RKO (cell line): ENCODE data around the gene KNDC1.

ENCODE experiments used
- DNase-seq: peaks from one replicate; pipeline ENCODE4 v3.0.0-alpha.2; 2016; ENCODE audit warnings: low spot score

Gene KNDC1

GRCh38 chr10:133177380-133178157, 17.6 kb downstream of the KNDC1 start:
- DNase-seq, result no peak

- no peak for DNase-seq
These were observed 18.5 kb downstream of the KNDC1 start for GRCh38 chr10:133178357-133179127.

- no peak for DNase-seq
These were observed 19.1 kb downstream of the KNDC1 start for GRCh38 chr10:133179128-133179520.

DNA sequence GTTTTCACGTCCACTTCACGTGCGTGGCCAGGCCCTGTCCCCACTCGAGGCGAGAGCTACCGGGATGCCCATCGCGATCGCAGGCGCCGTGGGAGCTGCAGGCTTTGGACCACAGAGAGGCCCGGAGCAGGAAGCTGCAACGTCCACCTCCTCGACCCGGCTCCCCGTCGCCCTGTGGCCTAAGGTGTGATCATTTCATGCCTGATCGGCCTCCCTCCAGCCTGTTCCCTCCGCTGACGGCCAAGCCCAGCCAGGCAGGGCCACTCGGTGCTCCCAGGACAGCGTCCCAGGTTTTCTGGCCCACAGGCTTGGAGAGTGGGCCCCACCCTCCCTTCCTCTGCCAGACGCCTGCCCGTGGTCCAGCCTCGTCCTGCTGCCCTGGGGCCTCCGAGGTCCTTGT, 19.6 kb downstream of the KNDC1 start:
- DNase-seq, result no peak

DNA sequence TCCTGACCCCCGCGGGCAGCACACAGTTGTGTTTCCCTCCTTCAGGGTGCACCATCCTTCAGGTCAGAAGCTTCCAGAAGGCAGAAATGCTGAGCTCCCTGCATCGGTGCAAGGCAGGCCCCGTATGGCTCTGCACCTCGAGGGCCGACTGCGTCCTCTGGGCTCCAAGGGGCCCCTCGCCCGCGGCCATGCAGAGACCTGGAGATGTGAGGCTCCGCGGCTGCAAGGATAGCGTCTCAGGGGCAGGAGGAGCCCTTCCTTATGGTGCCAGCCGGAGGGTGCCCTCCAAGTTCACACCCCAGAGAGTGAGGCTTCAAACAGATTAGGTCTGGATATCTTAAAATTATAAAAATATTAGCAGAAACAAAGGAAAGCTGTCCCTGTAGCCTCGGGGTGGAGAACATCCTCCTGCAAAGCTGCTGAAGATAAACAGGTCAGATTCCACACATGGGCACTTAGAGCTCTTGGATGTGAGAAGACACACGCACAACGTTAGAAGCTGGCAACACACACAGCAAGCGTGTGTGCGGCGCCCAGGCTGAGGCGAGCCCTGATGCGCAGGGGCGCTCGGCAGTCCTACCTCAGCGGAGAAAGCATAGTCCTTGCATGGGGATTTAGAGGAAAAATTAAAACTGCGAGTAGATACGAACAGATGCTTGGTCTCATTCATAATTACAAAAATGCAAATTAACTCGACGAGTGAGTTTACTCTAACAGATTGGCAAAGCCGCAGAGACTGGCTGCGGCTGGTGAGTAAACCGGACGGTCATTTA, 20.4 kb downstream of the KNDC1 start:
- no peak for DNase-seq

GRCh38 chr10:133180965-133181639, 21.1 kb downstream of the KNDC1 start:
- no peak for DNase-seq

- no peak for DNase-seq
These were observed 22.2 kb downstream of the KNDC1 start for GRCh38 chr10:133182190-133182589.

- no peak for DNase-seq
These were observed 23.0 kb downstream of the KNDC1 start for GRCh38 chr10:133182791-133183645.

DNA sequence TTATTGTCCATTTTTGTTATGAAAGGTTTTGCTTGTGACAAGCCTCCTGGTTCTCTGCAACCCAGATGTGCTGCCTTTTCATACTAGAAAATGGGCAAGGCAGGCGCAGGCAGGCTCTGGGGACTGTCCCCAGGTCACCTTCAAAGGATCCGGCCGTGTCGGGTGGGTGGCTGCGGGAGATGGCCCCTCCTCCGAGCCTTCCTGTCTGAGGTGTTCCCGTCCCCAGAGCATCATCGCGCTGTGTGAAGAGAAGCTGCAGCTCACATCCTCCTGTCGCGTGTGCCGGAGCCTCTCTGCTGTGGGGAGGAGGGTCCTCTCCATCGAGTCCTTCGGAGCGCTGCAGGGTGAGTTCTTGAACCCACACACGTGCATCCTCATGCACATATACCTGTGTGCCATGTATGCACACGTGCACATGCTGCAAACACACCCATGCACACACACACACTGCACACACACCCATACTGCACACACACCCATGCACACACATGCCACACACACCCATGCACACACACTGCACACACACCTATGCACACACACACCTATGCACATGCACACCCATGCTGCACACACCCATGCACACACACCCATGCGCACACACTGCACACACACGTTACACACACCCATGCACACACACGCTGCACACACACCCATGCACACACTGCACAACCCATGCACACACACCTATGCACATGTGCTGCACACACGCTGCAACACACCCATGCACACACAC, 23.8 kb downstream of the KNDC1 start:
- no peak for DNase-seq

DNA sequence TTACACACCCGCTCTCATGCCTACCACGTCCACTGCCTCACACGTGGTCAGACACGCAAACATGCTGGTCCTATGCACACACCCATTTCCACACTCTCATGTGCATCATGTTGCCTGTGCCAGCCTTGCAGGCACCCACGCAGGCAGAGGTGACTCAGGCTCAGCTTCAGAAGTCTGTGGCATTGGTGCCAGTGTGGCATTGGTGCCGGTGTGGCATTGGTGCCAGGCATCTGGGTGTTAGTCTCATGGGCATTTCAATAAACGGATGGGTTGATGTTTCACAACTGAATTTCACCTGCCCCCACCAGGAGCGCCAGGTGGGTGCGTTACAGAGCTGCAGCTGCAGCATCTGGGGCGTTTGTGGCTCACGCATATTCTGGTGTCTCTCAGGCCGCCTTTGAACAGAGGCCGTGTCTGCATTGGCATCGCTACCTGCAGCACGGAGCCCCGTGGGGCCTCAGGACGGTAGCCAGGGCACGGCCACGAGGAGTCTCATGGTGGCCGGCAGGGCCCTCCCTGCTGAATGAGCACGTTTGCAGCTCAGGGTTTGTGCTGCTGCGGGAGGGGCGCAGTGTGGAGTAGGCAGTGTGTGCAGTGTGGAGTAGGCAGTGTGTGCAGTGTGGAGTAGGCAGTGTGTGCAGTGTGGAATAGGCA, 24.7 kb downstream of the KNDC1 start:
- DNase-seq, result no peak

DNA sequence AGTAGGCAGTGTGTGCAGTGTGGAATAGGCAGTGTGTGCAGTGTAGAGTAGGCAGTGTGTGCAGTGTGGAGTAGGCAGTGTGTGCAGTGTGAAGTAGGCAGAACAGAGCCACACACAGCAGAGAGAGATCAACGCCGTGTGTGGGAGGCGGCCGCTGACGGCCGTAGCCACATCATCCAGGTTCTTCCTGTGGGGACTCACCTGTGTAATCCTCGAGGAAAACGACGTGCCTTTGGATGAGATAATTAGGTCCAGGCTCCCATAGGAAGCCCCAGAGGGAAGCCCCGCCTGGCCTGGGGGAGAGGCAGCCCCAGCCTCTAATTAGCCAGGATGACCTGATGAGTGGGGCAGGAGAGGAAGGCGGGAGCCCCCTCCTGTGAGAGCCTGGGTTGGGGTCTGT, 25.4 kb downstream of the KNDC1 start:
- DNase-seq, result no peak

DNA sequence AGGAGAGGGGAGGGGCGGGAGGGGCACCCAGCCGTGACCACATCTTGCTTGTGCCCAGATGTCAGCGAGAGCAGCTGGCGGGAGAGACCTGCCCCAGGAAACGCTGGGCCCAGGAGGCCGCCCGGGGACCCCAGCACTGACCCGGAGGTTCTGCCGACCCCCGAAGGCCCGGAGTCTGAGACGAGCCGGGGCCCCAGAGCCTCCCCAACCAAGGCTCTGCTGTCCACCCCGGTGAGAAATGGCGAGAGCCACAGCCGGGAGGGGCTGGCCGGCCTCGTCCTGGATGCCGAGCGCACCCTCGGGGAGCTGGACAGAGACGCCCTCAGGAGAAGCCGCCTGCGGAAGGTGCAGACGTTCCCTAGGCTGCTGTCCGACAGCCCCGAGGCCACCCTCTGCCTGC, 25.9 kb downstream of the KNDC1 start:
- DNase-seq, result no peak

DNA sequence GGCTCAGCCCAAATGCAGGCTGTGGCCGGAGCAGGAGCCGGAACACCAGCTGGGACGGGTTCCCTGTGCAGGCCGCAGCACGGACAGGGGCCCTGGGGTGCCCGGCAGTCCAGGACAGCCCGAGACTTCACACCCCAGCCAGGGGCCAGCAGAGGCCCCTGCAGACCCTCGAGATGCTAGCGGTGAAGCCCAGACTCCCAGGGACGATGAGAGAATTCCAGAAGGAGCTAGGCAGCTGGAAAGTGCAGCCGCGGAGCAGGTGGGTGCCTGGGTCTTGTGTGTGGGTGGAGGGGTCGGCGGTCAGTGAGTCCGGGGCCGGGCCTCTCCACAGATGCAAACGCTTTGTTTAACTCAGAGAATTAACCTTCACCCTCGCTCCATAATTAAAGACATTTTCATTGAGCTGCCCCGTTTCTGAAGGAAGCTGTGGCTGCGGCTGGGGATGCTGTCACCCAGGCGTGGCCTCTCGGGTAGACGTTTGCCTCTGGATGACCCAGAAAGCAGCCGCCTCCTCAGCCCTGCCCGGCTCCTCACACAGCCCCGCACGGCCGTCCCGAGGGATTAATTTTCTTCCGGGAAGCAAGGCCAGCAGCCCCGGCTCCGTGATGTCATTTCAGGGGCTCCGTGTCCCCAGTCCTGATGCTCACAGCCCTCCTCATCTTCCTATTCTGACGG, 26.5 kb downstream of the KNDC1 start:
- no peak for DNase-seq

- DNase-seq, result no peak
These were observed 27.3 kb downstream of the KNDC1 start for GRCh38 chr10:133187091-133187905.

GRCh38 chr10:133187906-133188681, 28.1 kb downstream of the KNDC1 start:
- no peak for DNase-seq

GRCh38 chr10:133189256-133189655, 29.2 kb downstream of the KNDC1 start:
- DNase-seq, result no peak

- no peak for DNase-seq
These were observed 29.7 kb downstream of the KNDC1 start for GRCh38 chr10:133189726-133190125.

DNA sequence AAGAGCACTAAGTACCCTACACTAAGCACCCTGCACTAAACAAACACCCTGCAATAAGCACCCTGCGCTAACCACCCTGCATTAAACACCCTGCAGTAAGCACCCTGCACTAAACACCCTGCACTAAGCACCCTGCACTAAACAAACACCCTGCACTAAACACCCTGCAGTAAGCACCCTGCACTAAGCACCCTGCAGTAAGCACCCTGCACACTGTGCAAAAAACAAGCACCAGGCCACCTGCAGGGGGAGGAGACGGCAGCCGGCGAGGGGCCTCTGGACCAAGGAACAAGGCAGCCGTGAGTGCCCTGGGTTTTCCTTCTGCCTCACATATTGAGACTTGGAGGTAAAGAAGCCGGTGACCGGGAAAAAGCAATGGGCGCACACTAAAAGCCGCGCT, 30.2 kb downstream of the KNDC1 start:
- no peak for DNase-seq
